CD4-positive, alpha-beta T cell treated with Interleukin-21 for 1 hour (primary cell): ENCODE results near the gene SMAD4.
"Not testable (repeated sequence)": the region's sequence is repeated elsewhere in the genome, so short reads cannot be mapped to it uniquely, and the experiment has no call there.

Experiments used
- DNase-seq: peaks from one replicate; pipeline ENCODE4 v3.0.0-alpha.2; 2020

The SMAD4 gene

GRCh38 chr18:51119976-51120375 is 90.0 kb downstream of the SMAD4 start:
- DNase-seq = not testable (repeated sequence)

- no peak for DNase-seq
Measured at GRCh38 chr18:51120809-51121596, 91.0 kb downstream of the SMAD4 start.

- no peak for DNase-seq
Measured at GRCh38 chr18:51121597-51121857, 91.5 kb downstream of the SMAD4 start.

GRCh38 chr18:51122266-51123045 is 92.4 kb downstream of the SMAD4 start:
- DNase-seq = no peak

GRCh38 chr18:51123046-51123395 is 93.0 kb downstream of the SMAD4 start:
- DNase-seq = no peak

- no peak for DNase-seq
Measured at GRCh38 chr18:51123481-51123880, 93.5 kb downstream of the SMAD4 start.

- no peak for DNase-seq
Measured at GRCh38 chr18:51123936-51124486, 94.0 kb downstream of the SMAD4 start.

GRCh38 chr18:51125976-51126375 is 96.0 kb downstream of the SMAD4 start:
- no peak for DNase-seq

GRCh38 chr18:51127664-51128063 is 97.7 kb downstream of the SMAD4 start:
- no peak for DNase-seq

GRCh38 chr18:51128533-51128932 is 98.5 kb downstream of the SMAD4 start:
- DNase-seq = no peak

- no peak for DNase-seq
Measured at GRCh38 chr18:51132256-51132935, 102.4 kb downstream of the SMAD4 start.

- DNase-seq = no peak
Measured at GRCh38 chr18:51133580-51134160, 103.7 kb downstream of the SMAD4 start.
